ENCODE data around the gene EDIL3. TPM values are rescaled to one million over a fixed set of nuclear protein-coding genes. Genes with fewer than 3 reads are reported as not detected.

Gene EDIL3
- total and polyA plus RNA-seq, 7 donors, result 3.5 to 57.3 (median 37.1) TPM

- Histone ChIP-seq H3K9me3 (no peaks in the 10 kb centered on the region), H3K36me3 (no peaks in the 10 kb centered on the region), H3K27me3 (no peaks in the 10 kb centered on the region), H3K27ac (no peak overlapping the region), H3K4me1 (no peaks in the 10 kb centered on the region), H3K4me3 (no peak overlapping the region)
- no peak for DNase-seq
- 85 to 92% methylated on average over 6 of the region's 6 CpGs for WGBS, 2 donors
- intact Hi-C loops (cut with DNase I), result no loop called here
- TF ChIP-seq CTCF (IDR thresholded peaks at IDR 0.05) (no peak), POLR2A (IDR thresholded peaks at IDR 0.05) (no peak), EP300 (IDR thresholded peaks at IDR 0.05) (no peak), POLR2AphosphoS5 (IDR thresholded peaks at IDR 0.05) (no peak)
Measured at GRCh38 chr5:84086511-84086910, 298.2 kb downstream of the EDIL3 start.

GRCh38 chr5:84085387-84086041 is 299.2 kb downstream of the EDIL3 start:
- no peaks in the 10 kb centered on the region for H3K36me3 ChIP-seq
- no peak overlapping the region for H3K27ac ChIP-seq
- no peak overlapping the region for H3K4me3 ChIP-seq
- no peaks in the 10 kb centered on the region for H3K9me3 ChIP-seq
- no peaks in the 10 kb centered on the region for H3K4me1 ChIP-seq
- WGBS, 2 donors, result 91 to 92% methylated on average over 8 of the region's 8 CpGs
- intact Hi-C loops (cut with DNase I), result no loop called here
- TF ChIP-seq CTCF (IDR thresholded peaks at IDR 0.05), result no peak
- no peak for TF ChIP-seq EP300 (IDR thresholded peaks at IDR 0.05)
- no peak for TF ChIP-seq POLR2A (IDR thresholded peaks at IDR 0.05)
- no peak for TF ChIP-seq POLR2AphosphoS5 (IDR thresholded peaks at IDR 0.05)
- DNase-seq, result no peak
- no peaks in the 10 kb centered on the region for H3K27me3 ChIP-seq

- no peaks in the 10 kb centered on the region for H3K36me3 ChIP-seq
- no peak overlapping the region for H3K27ac ChIP-seq
- TF ChIP-seq CTCF (IDR thresholded peaks at IDR 0.05), result no peak
- TF ChIP-seq POLR2A (IDR thresholded peaks at IDR 0.05), result no peak
- no peak for TF ChIP-seq POLR2AphosphoS5 (IDR thresholded peaks at IDR 0.05)
- TF ChIP-seq EP300 (IDR thresholded peaks at IDR 0.05), result no peak
- H3K9me3 ChIP-seq, result no peaks in the 10 kb centered on the region
- DNase-seq, result no peak
- intact Hi-C loops (cut with DNase I), result no loop called here
- 19 to 64% methylated on average over 1 of the region's 1 CpG for WGBS, 2 donors
- H3K4me1 ChIP-seq, result no peaks in the 10 kb centered on the region
- H3K4me3 ChIP-seq, result no peak overlapping the region
- H3K27me3 ChIP-seq, result no peaks in the 10 kb centered on the region
Measured at GRCh38 chr5:84080908-84081307, 303.8 kb downstream of the EDIL3 start.

GRCh38 chr5:84072339-84072738 is 312.3 kb downstream of the EDIL3 start:
- Histone ChIP-seq H3K4me3 (no peak overlapping the region), H3K27me3 (no peaks in the 10 kb centered on the region), H3K36me3 (no peaks in the 10 kb centered on the region), H3K4me1 (no peaks in the 10 kb centered on the region), H3K9me3 (no peaks in the 10 kb centered on the region), H3K27ac (no peak overlapping the region)
- no peak for DNase-seq
- intact Hi-C loops (cut with DNase I), result no loop called here
- TF ChIP-seq EP300 (IDR thresholded peaks at IDR 0.05), result no peak
- TF ChIP-seq POLR2AphosphoS5 (IDR thresholded peaks at IDR 0.05), result no peak
- no peak for TF ChIP-seq POLR2A (IDR thresholded peaks at IDR 0.05)
- TF ChIP-seq CTCF (IDR thresholded peaks at IDR 0.05), result no peak

- H3K4me3 ChIP-seq, result no peak overlapping the region
- H3K4me1 ChIP-seq, result no peaks in the 10 kb centered on the region
- WGBS, 2 donors, result 95 to 96% methylated on average over 13 of the region's 13 CpGs
- intact Hi-C loops (cut with DNase I), result no loop called here
- H3K27me3 ChIP-seq, result no peaks in the 10 kb centered on the region
- TF ChIP-seq POLR2AphosphoS5 (IDR thresholded peaks at IDR 0.05) (no peak), CTCF (IDR thresholded peaks at IDR 0.05) (no peak), EP300 (IDR thresholded peaks at IDR 0.05) (no peak), POLR2A (IDR thresholded peaks at IDR 0.05) (no peak)
- no peak overlapping the region for H3K27ac ChIP-seq
- no peak for DNase-seq
- no peaks in the 10 kb centered on the region for H3K36me3 ChIP-seq
- H3K9me3 ChIP-seq, result no peaks in the 10 kb centered on the region
Measured at GRCh38 chr5:84069608-84070179, 315.0 kb downstream of the EDIL3 start.

All from sigmoid colon (tissue), 7 donors.